LNCaP clone FGC (cell line): Measurements from ENCODE around the gene TES.

ENCODE experiments used
- DNase-seq: peaks from one replicate; pipeline ENCODE4 v3.0.0-alpha.2; 2011; ENCODE audit warnings: low read depth
- H3K4me3 ChIP-seq: 2 replicates; pipeline ENCODE4 v1.5.1; 2011; ENCODE audit warnings: mild to moderate bottlenecking, low read depth, low read length, control low read depth
- CTCF ChIP-seq: IDR thresholded peaks from 2 replicates; pipeline ENCODE4 v1.5.1; 2012; ENCODE audit warnings: mild to moderate bottlenecking; ENCODE audit not compliant: control insufficient read depth, insufficient read depth; ENCODE audit errors: extremely low read depth

TES gene

GRCh38 chr7:116235380-116235779 lies 25.0 kb downstream of the TES start:
- no peak for DNase-seq
- no peak for TF ChIP-seq CTCF
- no peak overlapping the region for H3K4me3 ChIP-seq

- H3K4me3 ChIP-seq, result no peak overlapping the region
- DNase-seq, result no peak
- peak; percentile 48 for TF ChIP-seq CTCF
Measured at GRCh38 chr7:116236020-116236630, 25.8 kb downstream of the TES start.

GRCh38 chr7:116239020-116239419 lies 28.7 kb downstream of the TES start:
- TF ChIP-seq CTCF, result no peak
- no peak overlapping the region for H3K4me3 ChIP-seq
- DNase-seq, result no peak

- no peak overlapping the region for H3K4me3 ChIP-seq
- no peak for TF ChIP-seq CTCF
- DNase-seq, result no peak
Measured at GRCh38 chr7:116239434-116239833, 29.1 kb downstream of the TES start.

- DNase-seq, result no peak
- TF ChIP-seq CTCF, result no peak
Measured at GRCh38 chr7:116240024-116240668, 29.8 kb downstream of the TES start.

GRCh38 chr7:116241291-116241690 lies 31.0 kb downstream of the TES start:
- H3K4me3 ChIP-seq, result no peak overlapping the region
- no peak for DNase-seq
- TF ChIP-seq CTCF, result no peak

More at GRCh38 chr7:116240024-116240668, 29.8 kb downstream of the TES start:
- H3K4me3 ChIP-seq, result no peak overlapping the region

- DNase-seq, result no peak
- no peak overlapping the region for H3K4me3 ChIP-seq
- no peak for TF ChIP-seq CTCF
Measured at GRCh38 chr7:116242178-116242577, 31.8 kb downstream of the TES start.
